ENCODE data around the gene UPK3B.
A peak's percentile ranks its signal among the peaks of the same experiment; 100 is the strongest.
"Not testable (repeated sequence)": the region's sequence is repeated elsewhere in the genome, so short reads cannot be mapped to it uniquely, and the experiment has no call there.

UPK3B gene
- total RNA-seq = 0.56 reads per million

DNA sequence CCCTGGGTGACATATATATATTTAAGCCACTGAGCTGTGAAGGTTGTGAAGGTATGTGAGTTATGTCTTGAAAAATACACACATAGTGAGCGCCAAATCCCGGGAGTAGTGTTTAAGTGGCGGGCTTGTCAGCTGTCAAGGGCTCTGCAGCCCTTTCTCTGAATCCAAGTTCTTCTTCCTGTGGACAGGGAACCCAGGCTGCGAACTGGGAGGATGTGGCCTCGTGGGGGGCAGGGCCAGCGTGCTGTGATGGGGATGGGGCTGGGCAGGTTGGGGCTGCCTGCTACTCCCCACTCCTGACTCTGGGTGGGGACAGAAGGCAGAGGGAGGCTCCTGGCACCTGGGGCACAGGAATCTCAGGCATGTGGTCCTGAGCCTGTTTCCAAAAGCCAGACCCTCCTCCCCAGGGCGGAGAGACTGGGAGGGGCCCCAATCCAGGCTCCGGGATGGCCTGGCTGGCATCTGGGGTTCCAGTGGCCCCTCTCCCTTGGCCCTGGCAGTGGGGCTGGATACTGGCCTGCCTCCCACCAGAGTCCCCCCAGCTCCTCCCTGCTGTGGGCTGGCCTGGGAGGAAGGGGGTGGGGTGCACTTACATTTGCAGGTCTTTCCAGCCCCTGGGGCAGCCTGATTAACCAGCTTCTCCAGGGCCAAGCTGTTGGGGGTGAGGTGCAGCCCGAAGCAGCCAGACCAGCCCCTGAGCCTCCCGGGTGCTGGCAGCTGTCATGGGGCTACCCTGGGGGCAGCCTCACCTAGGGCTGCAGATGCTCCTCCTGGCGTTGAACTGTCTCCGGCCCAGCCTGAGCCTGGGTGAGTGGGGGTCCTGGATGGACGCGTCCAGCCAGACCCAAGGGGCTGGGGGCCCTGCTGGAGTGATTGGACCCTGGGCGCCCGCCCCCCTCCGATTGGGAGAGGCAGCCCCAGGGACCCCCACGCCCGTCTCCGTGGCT is at the start of gene UPK3B:
Gene UPK3B, plus strand, starts transcription at position 622 of the 947 bp plus-strand sequence. Its CDS starts 101 bp downstream, at position 723.
- DNase-seq = no peak

DNA sequence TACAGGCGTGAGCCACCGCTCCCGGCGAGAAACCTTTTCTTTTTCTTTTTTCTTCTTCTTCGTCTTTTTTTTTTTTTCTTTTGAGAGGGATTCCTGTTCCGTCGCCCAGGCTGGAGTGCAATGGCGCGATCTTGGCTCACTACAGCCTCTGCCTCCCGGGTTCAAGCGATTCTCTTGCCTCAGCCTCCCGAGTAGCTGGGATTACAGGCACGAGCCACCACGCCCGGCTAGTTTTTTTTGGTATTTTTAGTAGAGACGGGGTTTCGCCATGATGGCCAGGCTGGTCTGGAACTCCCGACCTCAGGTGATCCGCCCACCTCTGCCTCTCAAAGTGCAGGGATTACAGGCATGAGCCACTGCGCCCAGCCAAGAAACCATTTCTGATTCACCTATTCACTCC is 49.6 kb upstream of the UPK3B start:
- not testable (repeated sequence) for DNase-seq

DNA sequence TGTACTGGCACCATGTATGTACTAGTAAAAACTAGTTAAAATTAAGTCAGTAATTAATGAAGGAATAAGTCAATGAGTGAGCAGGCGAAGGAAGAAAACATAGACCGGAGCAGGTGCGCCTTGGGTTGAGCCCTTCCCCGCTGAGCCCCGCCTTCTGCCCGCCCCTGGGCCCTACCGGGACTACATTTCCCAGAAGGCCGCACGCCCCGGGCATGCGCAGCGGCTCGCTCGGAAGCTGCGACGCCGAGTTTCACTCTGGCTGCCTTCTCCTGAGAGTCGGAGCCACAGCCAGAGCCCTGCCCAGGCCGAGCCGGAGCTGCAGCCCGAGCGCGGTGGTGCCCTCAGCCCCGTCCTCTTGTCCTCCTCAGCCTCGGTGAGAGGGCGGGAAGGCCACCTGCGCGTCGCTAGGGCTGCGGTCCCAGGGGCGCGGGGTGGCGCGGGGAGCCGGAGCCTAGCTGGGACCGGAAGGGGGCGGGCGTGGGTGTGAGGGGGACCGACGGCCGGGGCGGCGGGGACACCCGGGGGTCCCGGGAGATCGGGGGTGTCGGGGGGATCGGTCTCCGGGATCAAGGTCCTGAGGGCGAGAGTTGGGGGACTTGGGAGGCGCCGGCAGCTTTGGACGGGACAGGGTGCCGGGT is 48.8 kb upstream of the UPK3B start, which contains the start of gene DTX2:
Gene DTX2, plus strand, starts transcription at position 246 of the 638 bp plus-strand sequence. CDS start 18,801 bp downstream, outside the sequence.
- DNase-seq = peak; percentile 25

DNA sequence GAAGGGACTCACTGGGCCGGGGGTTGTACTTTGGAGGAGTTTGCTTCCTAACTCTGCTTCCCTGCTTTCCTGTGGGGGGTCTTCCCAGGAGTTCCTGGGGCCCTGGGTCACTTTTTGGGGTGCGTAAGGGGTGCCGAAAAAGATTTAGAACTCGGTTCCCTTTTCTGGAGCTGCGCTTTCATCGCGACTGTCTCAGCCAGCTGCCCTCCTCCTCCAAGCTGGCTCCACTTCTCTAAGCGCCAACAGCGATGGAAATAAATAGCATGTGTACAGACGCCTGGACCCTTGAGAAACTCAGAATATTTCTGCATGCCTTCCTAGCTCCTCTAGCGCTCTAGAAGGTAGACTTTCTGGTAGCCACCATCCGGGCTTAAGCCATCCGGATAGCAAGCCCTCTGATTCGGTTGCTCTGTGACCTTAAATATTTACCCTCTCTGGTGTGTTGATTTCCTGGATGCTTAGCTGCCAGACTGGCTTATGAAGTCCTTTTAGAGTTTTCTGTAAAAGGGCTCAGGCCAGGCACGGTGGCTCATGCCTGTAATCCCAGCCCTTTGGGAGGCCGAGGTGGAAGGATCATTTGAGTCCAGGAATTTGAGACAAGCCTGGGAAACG is 48.0 kb upstream of the UPK3B start:
- DNase-seq = not testable (repeated sequence)

DNA sequence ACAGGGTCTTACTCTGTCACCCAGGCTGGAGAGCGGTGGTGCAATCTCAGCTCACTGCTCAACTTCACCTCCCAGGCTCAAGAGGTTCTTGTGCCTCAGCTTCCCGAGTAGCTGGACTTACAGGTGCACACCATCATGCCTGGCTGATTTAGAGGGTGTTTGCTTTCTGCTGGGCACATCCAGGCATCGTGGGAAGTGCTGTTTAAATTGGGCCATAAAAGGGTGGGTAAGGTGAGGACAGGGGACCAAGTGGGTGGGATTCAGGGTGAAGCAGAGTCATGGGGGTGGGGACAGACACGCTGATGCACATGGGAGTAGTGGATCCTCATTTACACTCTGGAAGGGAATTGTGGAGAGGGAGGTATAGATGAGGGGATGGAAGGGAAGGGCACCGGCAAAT is 45.4 kb upstream of the UPK3B start:
- DNase-seq = not testable (repeated sequence)

GRCh38 chr7:76465950-76466349 is 44.4 kb upstream of the UPK3B start:
- DNase-seq = not testable (repeated sequence)

DNA sequence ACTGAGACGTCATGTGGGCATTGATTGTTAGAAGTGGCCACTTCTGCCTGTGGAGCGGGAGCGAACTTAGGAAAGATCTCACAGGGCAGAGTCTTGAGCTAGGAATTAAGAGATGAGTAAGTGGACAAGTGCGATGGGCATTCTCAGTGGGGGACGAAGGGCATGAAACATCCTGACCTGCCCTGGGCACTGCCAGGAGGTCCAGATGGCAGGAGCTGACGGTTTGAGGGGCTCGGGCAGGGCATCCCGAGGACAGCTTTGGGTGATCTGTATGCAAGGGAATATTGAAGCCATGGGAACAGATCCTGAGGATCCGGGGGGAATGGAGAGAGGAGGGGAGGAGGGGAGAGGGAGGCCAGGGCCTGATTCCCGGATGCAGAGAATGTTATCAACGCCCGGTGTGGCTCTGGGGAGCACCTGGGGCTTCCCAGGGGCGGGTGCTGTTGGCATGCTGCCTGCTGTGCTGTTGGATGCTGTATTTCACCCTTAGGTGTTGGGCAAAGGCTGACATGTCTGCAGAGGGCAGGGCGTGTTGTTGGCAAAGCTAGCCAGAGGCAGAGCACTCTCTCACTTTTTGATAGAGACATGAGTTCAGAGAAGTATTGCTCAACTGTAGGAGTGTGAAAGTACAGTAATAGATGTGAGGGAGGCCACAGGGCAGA is 42.5 kb upstream of the UPK3B start:
- not testable (repeated sequence) for DNase-seq

- DNase-seq = not testable (repeated sequence)
These were observed 38.7 kb upstream of the UPK3B start for GRCh38 chr7:76471556-76472221.

DNA sequence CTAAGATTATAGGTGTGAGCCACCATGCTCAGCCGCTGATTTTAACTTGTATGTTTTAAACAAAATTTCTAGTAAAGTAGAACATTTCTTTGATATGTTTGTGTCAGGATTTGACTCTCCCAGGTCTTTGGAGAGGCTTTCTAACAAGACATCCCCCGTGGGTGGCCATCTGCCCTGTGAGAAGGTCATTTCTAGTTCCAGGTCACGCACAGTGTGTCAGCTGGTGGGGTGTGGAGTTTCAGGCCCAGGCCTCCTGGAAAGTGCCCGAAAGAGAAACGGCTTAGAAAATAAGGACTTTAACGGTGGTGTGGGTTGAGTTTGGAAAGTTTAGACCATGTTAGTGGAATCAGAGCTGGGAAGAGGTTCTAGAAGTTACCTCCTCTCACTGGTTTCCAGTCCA is 37.3 kb upstream of the UPK3B start:
- DNase-seq = not testable (repeated sequence)

GRCh38 chr7:76476280-76476679 is 34.1 kb upstream of the UPK3B start:
- DNase-seq = not testable (repeated sequence)

DNA sequence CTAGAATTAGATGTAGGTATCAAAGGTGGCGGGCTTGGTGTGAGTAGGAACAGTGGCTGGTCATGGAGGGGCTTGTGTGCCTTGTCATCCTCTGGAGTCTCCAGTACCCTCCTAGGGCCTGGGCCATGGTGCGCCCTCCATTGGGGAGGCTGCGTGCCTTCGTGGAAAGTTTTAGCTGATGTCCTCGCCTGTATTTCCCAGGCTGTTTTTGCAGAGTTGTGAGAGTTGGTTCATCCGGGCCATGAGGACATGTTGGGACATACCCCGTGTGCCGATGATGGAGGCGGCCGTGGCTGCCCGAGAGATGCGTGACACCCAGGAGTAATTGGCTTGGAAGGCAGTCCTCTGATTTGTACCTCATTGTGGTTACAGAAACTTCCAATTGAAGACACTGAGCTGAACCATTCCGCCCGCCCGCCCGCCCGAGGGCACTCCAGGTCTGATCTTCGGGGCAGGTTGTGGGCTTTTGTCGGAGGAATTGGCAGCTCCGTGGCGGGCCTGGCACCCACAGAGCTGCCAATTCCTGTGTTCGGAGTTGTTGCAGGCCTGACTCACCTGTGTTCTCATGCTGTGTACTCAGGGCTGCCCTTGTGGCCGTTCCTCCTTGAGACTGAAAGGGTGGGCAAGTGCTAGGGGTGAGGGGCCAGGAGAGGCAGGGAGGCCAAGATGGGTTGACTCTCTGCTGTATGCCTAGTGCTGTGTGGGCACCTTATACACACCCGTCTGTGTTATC is 33.4 kb upstream of the UPK3B start:
- not testable (repeated sequence) for DNase-seq

DNA sequence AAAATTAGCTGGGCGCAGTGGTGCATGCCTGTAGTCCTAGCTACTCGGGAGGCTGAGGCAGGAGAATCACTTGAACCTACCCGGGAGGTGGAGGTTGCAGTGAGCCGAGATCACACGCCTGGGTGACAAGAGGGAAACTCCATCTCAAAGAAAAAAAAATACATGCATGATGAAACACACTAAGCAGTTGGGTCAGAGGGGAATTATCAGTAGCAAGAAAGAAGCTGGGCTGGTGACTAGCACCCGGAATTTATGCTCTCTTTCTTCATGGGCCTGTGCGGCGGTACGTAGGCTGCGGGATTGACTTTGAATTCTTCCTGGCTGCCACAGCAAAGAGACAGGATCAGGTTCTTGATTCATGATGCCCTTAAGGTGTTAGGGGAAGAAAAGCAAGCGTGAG is 30.7 kb upstream of the UPK3B start:
- DNase-seq = not testable (repeated sequence)

GRCh38 chr7:76480403-76481253 is 29.7 kb upstream of the UPK3B start:
- not testable (repeated sequence) for DNase-seq

GRCh38 chr7:76482660-76483059 is 27.7 kb upstream of the UPK3B start:
- not testable (repeated sequence) for DNase-seq

- DNase-seq = not testable (repeated sequence)
These were observed 27.3 kb upstream of the UPK3B start for GRCh38 chr7:76483081-76483480.

DNA sequence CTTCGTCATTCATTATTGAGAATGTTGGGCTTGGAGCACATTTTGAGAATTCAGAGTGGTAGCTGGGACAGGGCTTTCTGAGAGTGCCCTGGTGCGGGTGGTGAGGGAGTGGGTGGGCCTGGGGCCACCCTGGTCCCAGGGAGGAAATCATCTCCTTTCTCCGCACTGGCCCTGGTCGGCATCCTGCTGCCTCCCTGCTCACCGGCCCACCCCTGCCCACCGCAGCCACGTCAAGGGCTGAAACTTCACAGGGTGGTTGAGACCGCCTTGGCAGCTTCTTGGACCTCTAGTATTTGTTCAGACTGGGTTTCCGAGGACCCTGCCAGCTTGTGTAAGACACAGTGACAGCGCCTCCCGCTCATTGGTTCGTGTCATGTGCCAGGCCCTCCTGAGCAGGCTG is 25.9 kb upstream of the UPK3B start:
- DNase-seq = not testable (repeated sequence)

GRCh38 chr7:76485822-76486610 is 24.3 kb upstream of the UPK3B start:
- DNase-seq = not testable (repeated sequence)

DNA sequence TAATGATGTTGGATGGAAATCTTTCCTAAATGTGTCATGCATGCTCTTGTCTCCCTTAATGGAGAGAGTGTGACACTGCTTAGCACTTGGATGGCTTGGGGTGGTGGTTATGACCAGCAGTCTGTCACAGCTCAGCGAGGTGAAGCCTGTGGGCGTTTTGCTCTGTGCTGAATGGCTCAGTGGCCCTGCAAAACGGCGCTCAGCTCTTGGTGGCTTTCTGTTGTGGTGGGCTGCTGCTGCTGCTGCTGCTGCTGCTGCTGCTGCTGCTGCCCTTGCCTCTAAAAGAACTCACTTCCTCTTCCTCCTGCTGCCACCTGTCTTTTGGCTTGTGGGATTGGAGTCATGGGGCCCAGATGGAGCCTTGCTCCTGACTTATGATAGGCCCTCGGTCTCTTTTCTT is 23.7 kb upstream of the UPK3B start:
- not testable (repeated sequence) for DNase-seq

DNA sequence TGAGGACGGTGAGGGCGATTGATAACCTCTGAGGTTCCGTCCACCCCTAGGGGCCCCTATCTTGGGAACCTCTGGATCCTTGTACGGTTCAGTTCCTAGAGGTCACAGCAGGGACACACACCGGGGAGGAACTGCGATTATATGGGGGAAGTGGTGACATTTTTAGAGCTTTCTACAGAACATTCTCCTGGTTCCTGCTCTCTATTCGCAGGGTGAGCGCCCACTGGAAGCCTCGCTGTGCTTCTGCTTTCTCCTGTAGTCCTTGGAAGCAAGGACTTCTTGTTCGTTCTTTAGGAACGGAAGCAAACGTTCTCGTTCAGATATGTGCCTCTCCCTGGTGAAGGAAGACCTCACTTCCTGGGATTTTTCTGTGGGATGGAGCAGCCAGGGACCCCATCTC is 22.4 kb upstream of the UPK3B start:
- DNase-seq = not testable (repeated sequence)
